ENCODE measurements around the gene ZNF711. TPM values are rescaled to one million over a fixed set of nuclear protein-coding genes. Genes with fewer than 3 reads are reported as not detected.
A peak's percentile ranks its signal among the peaks of the same experiment; 100 is the strongest.
"Not testable (repeated sequence)": the region's sequence is repeated elsewhere in the genome, so short reads cannot be mapped to it uniquely, and the experiment has no call there.

The ZNF711 gene
- total and polyA plus RNA-seq, 10 of the 15 experiments (the other 5 are each of a cell fraction or from before 2014, with no cell fraction given): 1.00 to 16.5 (median 2.8) TPM

DNA sequence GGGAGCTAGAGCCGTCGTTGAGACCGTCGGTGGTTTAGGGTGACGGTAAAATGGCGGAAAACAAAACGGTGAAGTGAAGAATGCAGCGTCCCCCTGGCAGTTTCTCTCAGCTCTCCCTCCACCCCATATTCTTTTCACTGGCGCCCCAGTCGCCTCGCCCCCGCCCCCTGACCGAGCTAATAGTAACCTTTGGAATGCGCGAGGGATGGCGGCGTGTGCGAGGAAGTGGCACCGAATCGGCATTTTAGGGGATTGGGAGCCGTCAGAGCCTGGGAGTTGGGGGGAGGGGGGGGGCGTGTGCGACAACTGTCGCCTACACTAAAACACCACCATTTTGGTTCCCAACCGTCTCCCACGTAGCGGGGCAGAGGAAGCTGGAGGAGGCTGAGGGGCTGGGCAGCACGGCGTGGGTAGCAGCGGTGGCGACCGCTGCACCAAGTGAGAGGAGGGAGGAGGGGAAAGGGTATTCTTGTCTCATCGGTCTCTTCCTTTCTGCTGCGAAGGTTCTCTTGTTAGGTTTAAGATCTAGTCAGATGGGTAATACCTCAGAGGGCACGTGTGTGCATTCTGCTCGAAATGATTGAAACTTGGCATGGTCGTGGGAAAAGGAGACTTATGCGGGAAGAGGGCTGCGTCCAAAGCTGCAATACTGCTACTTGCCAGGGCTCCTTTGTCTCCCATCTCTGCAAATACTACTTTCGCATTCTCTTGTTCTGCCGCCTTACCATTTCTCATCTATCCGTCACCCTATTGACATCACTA lies 840 bp downstream of the ZNF711 start (continued):
- TF ChIP-seq BCLAF1 (IDR thresholded peaks at IDR 0.05) (no peak), PBX3 (IDR thresholded peaks at IDR 0.05; ENCODE audit: insufficient replicate concordance, low read depth, low read length) (no peak), MYB (IDR thresholded peaks at IDR 0.05; ENCODE audit: borderline replicate concordance, low read depth, low read length) (no peak), MXI1 (IDR thresholded peaks at IDR 0.05; ENCODE audit: low read depth, low read length) (no peak), TAF1 (IDR thresholded peaks at IDR 0.05; ENCODE audit: borderline replicate concordance, low read depth, low read length) (0 out of 2 replicates have a peak, but pooled peaks have one; percentile 8), REST (IDR thresholded peaks at IDR 0.05; ENCODE audit: low read depth, low read length) (no peak), CEBPB (IDR thresholded peaks at IDR 0.05; ENCODE audit: borderline replicate concordance in 1 of 2, low read depth in 2 of 2, low read length in 2 of 2) (no peak), DPF2 (IDR thresholded peaks at IDR 0.05) (no peak)

DNA sequence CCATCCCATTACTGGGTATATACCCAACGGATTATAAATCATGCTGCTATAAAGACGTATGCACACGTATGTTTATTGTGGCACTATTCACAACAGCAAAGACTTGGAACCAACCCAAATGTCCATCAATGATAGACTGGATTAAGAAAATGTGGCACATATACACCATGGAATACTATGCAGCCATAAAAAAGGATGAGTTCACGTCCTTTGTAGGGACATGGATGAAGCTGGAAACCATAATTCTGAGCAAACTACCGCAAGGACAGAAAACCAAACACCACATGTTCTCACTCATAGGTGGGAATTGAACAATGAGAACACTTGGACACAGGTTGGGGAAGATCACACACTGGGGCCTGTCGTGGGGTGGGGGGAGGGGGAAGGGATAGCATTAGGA lies 41.5 kb downstream of the ZNF711 start:
- DNase-seq (ENCODE audit: low read depth, low spot score); FAIRE-seq; H3K4me1 ChIP-seq (ENCODE audit: control insufficient read depth, insufficient read depth, low read length); H3K4me3 ChIP-seq; SMC1A ChIA-PET (ENCODE audit: uncharacterized antibody, unreplicated experiment); H3K9me3 ChIP-seq (replicated peaks; ENCODE audit: control insufficient read depth, insufficient read depth, low read length); H3K9ac ChIP-seq (ENCODE audit: control insufficient read depth, insufficient read depth, low read length); intact Hi-C loops (cut with micrococcal nuclease; ENCODE audit: unreplicated experiment); POLR2A ChIA-PET; RAD21 ChIA-PET (ENCODE audit: unreplicated experiment); BruUV-seq (replicated peaks); H3K79me2 ChIP-seq (ENCODE audit: control insufficient read depth, insufficient read depth, low read length); H3K27me3 ChIP-seq (replicated peaks in 1 of 2; ENCODE audit: control insufficient read depth in 2 of 2, insufficient read depth in 2 of 2, low read length in 1 of 2); H2AFZ ChIP-seq (ENCODE audit: control insufficient read depth, low read depth, low read length); H3K27ac ChIP-seq (ENCODE audit: control insufficient read depth, insufficient read depth); H3K36me3 ChIP-seq (ENCODE audit: control insufficient read depth in 2 of 2, insufficient read depth in 2 of 2, low read length in 1 of 2); ATAC-seq; H4K20me1 ChIP-seq (ENCODE audit: control insufficient read depth, insufficient read depth); H3K4me2 ChIP-seq (ENCODE audit: control insufficient read depth, insufficient read depth); in situ Hi-C loops (cut with MboI); CTCF ChIA-PET: not testable (repeated sequence)
- WGBS (ENCODE audit: insufficient coverage, insufficient replicate concordance, low lambda C conversion rate, missing lambda C conversion rate): 67% methylated on average over 6 of the region's 6 CpGs

Data from GM12878 (cell line).